ENCODE results near the gene SPTB.

DNA sequence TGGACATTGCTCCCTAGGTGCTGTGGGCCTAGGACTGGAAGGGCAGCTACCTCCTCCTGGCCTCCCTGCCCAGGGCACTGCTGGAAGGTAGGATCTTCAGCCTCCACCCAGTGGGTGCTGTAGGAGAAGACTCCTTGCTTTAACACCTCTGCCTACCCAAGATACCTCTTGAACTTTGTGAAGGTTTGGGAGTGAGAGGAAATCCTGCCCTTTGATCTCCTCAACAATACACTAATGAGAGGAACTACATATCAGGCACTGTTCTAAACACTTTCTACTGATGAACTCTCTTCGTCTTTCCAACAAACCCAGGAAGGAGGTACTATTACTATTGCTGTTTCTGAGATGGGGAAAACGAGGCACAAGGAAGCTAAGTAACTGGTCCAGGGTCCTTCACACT lies 108.5 kb downstream of the SPTB start:
- TF ChIP-seq, protein P1, sequence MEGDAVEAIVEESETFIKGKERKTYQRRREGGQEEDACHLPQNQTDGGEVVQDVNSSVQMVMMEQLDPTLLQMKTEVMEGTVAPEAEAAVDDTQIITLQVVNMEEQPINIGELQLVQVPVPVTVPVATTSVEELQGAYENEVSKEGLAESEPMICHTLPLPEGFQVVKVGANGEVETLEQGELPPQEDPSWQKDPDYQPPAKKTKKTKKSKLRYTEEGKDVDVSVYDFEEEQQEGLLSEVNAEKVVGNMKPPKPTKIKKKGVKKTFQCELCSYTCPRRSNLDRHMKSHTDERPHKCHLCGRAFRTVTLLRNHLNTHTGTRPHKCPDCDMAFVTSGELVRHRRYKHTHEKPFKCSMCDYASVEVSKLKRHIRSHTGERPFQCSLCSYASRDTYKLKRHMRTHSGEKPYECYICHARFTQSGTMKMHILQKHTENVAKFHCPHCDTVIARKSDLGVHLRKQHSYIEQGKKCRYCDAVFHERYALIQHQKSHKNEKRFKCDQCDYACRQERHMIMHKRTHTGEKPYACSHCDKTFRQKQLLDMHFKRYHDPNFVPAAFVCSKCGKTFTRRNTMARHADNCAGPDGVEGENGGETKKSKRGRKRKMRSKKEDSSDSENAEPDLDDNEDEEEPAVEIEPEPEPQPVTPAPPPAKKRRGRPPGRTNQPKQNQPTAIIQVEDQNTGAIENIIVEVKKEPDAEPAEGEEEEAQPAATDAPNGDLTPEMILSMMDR (IDR thresholded peaks at IDR 0.05 in 4 of 5, conservative IDR thresholded peaks at IDR 0.05 in 1 of 5) = no peak
- TF ChIP-seq POLR2A (IDR thresholded peaks at IDR 0.05) = no peak
